Psoas muscle (tissue), 8 donors: ENCODE measurements around the gene TCEA2. TPM values are rescaled to one million over a fixed set of nuclear protein-coding genes. Genes with fewer than 3 reads are reported as not detected.
A peak's percentile ranks its signal among the peaks of the same experiment; 100 is the strongest.

Source experiments
- ATAC-seq, 4 donors: fragments of 200-7000 bp; cut with Tn5 transposase; one replicate each; pipeline ENCODE4 v1.9.1; 2020; ENCODE audit warnings: moderate library complexity in 3 of 4, mild to moderate bottlenecking in 2 of 4
- DNase-seq, 2 donors: peaks; one replicate each; pipeline ENCODE4 v3.0.0-alpha.2; 2020
- H3K27ac ChIP-seq: fragments of 200-600 bp; one replicate; pipeline ENCODE4 v1.8.0; 2022
- H3K27me3 ChIP-seq, 3 donors: fragments of 200-600 bp in 1 of 3; one replicate each; pipeline versions ENCODE4 v1.6.1 to v1.8.0; 2013 to 2022; ENCODE audit warnings: low read length in 2 of 3, mild to moderate bottlenecking in 2 of 3, moderate library complexity in 1 of 3; ENCODE audit not compliant: insufficient read depth in 3 of 3
- H3K36me3 ChIP-seq, 2 donors: fragments of 200-600 bp in 1 of 2; one replicate each; pipeline versions ENCODE4 v1.6.1 to v1.8.0; 2013 to 2022; ENCODE audit warnings: low read depth in 1 of 2, mild to moderate bottlenecking in 1 of 2, moderate library complexity in 1 of 2; ENCODE audit not compliant: insufficient read depth in 1 of 2
- H3K4me1 ChIP-seq: fragments of 200-600 bp; one replicate; pipeline ENCODE4 v1.8.0; 2022
- H3K4me3 ChIP-seq: fragments of 200-600 bp; one replicate; pipeline ENCODE4 v1.8.0; 2022; ENCODE audit warnings: mild to moderate bottlenecking
- H3K9me3 ChIP-seq: fragments of 200-600 bp; one replicate; pipeline ENCODE4 v1.8.0; 2022
- CTCF ChIP-seq: fragments of 200-600 bp; IDR thresholded peaks from one replicate; pipeline ENCODE4 v1.8.0; 2022; ENCODE audit warnings: antibody characterized with exemption
- WGBS, 3 donors: extraction: QIAGEN DNeasy Blood & Tissue Kit; methylation state at CpG; one replicate each; pipeline versions ENCODE4 v1.1.6 to v1.1.7; 2013; 5-methylcytosine and 5-hydroxymethylcytosine counted together
- intact Hi-C, 2 donors: fragments of 100-400 bp; cut with DNase I; formaldehyde crosslinking; loops; one replicate each; pipeline versions ENCODE4 v1.11.0 to v1.14.2; 2022
- polyA plus RNA-seq, 3 donors: library from polyadenylated mRNA; stranded (reverse); fragments of 200-250 nt; gene quantifications; one replicate each; pipeline ENCODE4 v1.2.3, GENCODE V29; 2013
- total RNA-seq, 4 donors: library from RNA; stranded (reverse); fragmentation: NEBNext Ultra II Directional in 2 of 4; extraction: Animal tissue kit (Norgen Biotek cat#: 25700) in 2 of 4; gene quantifications; one replicate each; pipeline versions ENCODE4 v1.2.1 to v1.2.4, GENCODE V29; 2021 to 2023
- donor health status: healthy with polysubstance abuse.
- donor health status: DM: no; HTN: no; CAD: no; lungs with moderate emphysema.
- donor health status: Bipolar disorder and iron deficiency.
- donor health status: healthy.
- donor health status: DM: yes; HTN: yes; CAD: no.
- donor health status: DM: no; HTN: no; CAD: no.
- donor health status: DM: no; HTN: no; CAD: no.
- donor health status: DM: yes; HTN: yes; CAD: no.

TCEA2 gene
- total and polyA plus RNA-seq, 7 donors = 15.1 to 43.4 (median 30.2) TPM

DNA sequence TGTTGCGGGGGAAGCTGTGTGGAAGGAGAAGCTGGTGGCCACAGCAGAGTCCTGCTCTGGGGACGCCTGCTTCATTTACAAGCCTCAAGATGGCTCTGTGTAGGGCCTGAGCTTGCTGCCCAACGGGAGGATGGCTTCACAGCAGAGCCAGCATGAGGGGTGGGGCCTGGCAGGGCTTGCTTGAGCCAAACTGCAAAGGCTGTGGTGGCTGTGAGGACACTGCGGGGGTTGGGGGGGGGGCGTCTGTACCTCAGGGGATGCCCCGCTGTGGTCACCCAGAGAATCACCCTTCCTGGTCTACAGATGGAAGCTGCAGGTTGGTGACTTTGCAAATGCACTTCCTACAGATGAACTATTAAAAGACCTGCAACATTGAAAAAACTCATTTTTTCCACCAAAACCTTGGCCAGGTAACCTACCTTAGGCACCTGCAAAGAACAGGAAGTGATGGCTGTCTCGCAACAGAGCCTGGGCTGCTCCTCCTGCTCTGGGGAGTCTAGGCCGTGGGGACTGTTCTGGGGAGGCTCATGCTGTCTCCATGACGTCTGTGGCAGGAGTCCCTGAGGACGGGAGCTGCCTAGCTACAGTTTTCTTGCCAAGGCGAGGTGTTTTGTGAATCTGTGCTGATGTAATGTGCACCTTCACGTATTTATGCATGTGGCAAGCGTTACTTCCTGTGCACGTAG is 37.0 kb downstream of the TCEA2 start:
- WGBS, 3 donors = 63 to 82% (median 70%) methylated on average over 14 of the region's 14 CpGs
- DNase-seq (peak in 1 of 2 donors; percentile 23), ATAC-seq (no peak)
- H3K4me1 ChIP-seq = peaks cover 4% of the 10 kb centered on the region
- H3K36me3 ChIP-seq = no peaks in the 10 kb centered on the region
- H3K27ac ChIP-seq = no peak overlapping the region
- no peaks in the 10 kb centered on the region for H3K9me3 ChIP-seq
- TF ChIP-seq CTCF = no peak
- no peak overlapping the region for H3K4me3 ChIP-seq
- intact Hi-C loops = no loop called here
- peaks cover 0 to 61% (median 18%) of the 10 kb centered on the region in 3 donors for H3K27me3 ChIP-seq

- H3K36me3 ChIP-seq = no peaks in the 10 kb centered on the region
- peaks cover 4% of the 10 kb centered on the region for H3K4me1 ChIP-seq
- ATAC-seq (no peak), DNase-seq (peak in 1 of 2 donors; percentile 16)
- no peak overlapping the region for H3K4me3 ChIP-seq
- WGBS, 3 donors = 67 to 79% (median 75%) methylated on average over 4 of the region's 4 CpGs
- no peaks in the 10 kb centered on the region for H3K9me3 ChIP-seq
- intact Hi-C loops = no loop called here
- H3K27me3 ChIP-seq = peaks cover 0 to 61% (median 18%) of the 10 kb centered on the region in 3 donors
- no peak for TF ChIP-seq CTCF
- no peak overlapping the region for H3K27ac ChIP-seq
Observed at GRCh38 chr20:64100566-64100888, 37.5 kb downstream of the TCEA2 start.

DNA sequence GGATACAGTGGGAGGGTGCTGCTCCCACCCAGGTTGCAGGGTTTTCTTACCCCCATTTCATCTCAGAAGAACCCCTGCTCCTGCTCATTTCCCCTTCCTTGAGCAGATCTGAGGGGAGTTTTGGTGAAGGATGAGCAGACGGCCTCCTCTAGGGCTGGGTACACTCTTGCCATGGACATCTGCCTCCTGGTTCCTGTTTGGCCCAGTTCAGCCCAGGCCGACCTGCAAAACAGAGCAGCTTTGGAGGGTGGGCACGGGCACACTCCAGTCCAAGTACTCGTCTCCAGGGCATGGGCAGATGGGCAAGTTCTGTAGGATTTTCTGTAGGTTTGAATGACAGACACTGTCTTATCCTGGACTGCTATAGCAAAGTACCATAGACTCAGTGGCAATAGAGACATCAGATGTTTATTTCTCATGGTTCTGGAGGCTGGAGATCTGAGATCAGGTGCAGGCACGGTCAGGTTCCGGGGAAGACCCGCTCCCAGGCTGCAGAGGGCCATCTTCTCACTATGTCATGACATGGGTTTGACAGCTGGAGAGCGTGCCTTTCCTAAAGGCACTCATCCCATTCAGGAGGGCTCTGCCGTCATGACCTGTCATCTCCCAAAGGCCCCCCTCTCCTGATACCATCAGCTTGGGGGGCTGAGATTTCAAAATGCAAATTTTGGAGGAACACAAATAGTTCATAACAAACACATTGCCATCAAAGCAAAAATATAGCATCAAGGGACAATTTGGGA is 38.1 kb downstream of the TCEA2 start:
- Histone ChIP-seq H3K4me3 (no peak overlapping the region), H3K36me3 (no peaks in the 10 kb centered on the region), H3K9me3 (no peaks in the 10 kb centered on the region), H3K27ac (no peak overlapping the region), H3K4me1 (peaks cover 4% of the 10 kb centered on the region), H3K27me3 (peaks cover 0 to 60% (median 18%) of the 10 kb centered on the region in 3 donors)
- TF ChIP-seq CTCF = no peak
- ATAC-seq = no peak
- intact Hi-C loops = no loop called here
- WGBS, 3 donors = 87 to 91% (median 89%) methylated on average over 9 of the region's 9 CpGs
- DNase-seq = no peak

DNA sequence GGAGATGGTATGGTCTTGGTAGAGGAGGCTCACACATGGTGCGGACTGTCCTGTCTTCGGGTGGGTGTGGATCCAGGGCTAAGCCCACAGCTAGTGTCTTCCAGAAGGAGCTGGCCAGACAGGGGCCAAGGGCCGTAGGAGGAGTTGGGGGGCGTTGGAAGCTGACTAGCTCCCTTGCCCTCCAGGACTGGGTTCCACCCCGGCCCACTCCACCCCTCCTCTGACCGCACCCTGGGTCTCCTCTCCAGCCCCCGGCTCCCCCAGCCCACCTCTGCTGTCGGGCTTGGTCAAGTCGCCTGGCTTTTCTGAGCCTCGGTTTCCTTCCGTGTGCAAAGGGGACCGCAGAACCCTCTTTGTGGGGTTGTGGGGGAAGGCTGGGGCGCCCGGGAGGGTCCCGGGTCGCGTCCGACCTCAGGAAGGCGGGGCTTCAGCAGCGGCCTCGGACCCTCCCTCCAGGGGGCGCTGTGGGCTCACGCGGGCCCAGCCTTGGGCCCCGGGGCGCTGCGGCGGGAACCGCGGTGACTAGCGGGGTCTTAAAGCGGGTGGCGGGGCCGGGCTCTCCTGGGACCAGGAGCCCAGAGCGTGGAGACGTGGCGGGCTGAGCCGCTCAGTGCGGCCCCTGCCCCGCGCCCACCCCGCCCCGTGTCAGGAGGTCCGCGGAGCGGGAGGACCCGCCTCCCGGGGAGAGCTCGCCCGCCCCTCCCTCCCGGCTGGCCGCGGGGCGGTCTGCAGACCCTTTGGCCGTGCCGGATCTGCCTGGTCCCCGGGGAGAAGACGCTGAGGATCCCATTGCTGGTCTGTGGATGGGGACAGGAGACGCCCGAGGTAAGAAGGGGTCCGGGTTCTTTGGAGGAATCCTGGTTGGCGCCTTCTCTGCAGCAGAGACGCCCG is 39.0 kb downstream of the TCEA2 start:
- peak; percentile 70 to 82 (median 75) for ATAC-seq
- TF ChIP-seq CTCF = peak; percentile 60
- no peaks in the 10 kb centered on the region for H3K9me3 ChIP-seq
- no peak overlapping the region for H3K27ac ChIP-seq
- peak overlapping the region; percentile 61 for H3K4me3 ChIP-seq
- DNase-seq = peak; percentile 34 to 63
- peaks cover 0 to 60% (median 18%) of the 10 kb centered on the region in 3 donors for H3K27me3 ChIP-seq
- H3K4me1 ChIP-seq = peaks cover 4% of the 10 kb centered on the region
- H3K36me3 ChIP-seq = no peaks in the 10 kb centered on the region
- WGBS, 3 donors = 9 to 11% (median 10%) methylated on average over 39 to 64 of the region's 64 CpGs
- intact Hi-C loops = no loop called here
